Neural crest cell (in vitro differentiated cells): Measurements from ENCODE around the gene SRD5A3. TPM values are rescaled to one million over a fixed set of nuclear protein-coding genes. Genes with fewer than 3 reads are reported as not detected.

Experiments used
- DNase-seq: peaks from one replicate; pipeline ENCODE4 v3.0.0; 2021; ENCODE audit warnings: low read depth, mixed read lengths, low spot score
- H3K27ac Mint-ChIP-seq: one replicate; pipeline ENCODE4 v1.8.0; 2021; ENCODE audit warnings: mild to moderate bottlenecking, mixed read lengths; ENCODE audit not compliant: unreplicated experiment
- H3K27me3 Mint-ChIP-seq: 2 replicates; pipeline ENCODE4 v1.8.0; 2021; ENCODE audit warnings: low read depth, mild to moderate bottlenecking, mixed read lengths
- H3K36me3 Mint-ChIP-seq: 2 replicates; pipeline ENCODE4 v1.8.0; 2021; ENCODE audit warnings: low read depth, mild to moderate bottlenecking, mixed read lengths
- H3K4me1 Mint-ChIP-seq: 2 replicates; pipeline ENCODE4 v1.8.0; 2021; ENCODE audit warnings: mixed read lengths
- H3K4me3 Mint-ChIP-seq: one replicate; pipeline ENCODE4 v1.8.0; 2021; ENCODE audit warnings: mild to moderate bottlenecking, mixed read lengths
- H3K9me3 Mint-ChIP-seq: 2 replicates; pipeline ENCODE4 v1.8.0; 2021; ENCODE audit warnings: mixed read lengths
- CTCF ChIP-seq: fragments of 200-600 bp; sonication (generic); conservative IDR thresholded peaks from 2 replicates; pipeline ENCODE4 v1.5.0; 2021; ENCODE audit warnings: antibody characterized with exemption, mild to moderate bottlenecking
- total RNA-seq: library from RNA; stranded (reverse); gene quantifications from 2 replicates; pipeline ENCODE4 v1.2.1, GENCODE V29; 2021

Gene SRD5A3
- total RNA-seq, 1 donor from 2014 or later, result 20.3 TPM

GRCh38 chr4:55369968-55370367 is 23.9 kb downstream of the SRD5A3 start:
- DNase-seq, result no peak
- H3K36me3 Mint-ChIP-seq, result peaks cover 7% of the 10 kb centered on the region
- peaks cover 17% of the 10 kb centered on the region for H3K4me1 Mint-ChIP-seq
- TF ChIP-seq CTCF, result no peak
- H3K27me3 Mint-ChIP-seq, result no peaks in the 10 kb centered on the region
- H3K4me3 Mint-ChIP-seq, result no peak overlapping the region
- no peak overlapping the region for H3K27ac Mint-ChIP-seq
- no peaks in the 10 kb centered on the region for H3K9me3 Mint-ChIP-seq

GRCh38 chr4:55372259-55372658 is 26.2 kb downstream of the SRD5A3 start:
- H3K27me3 Mint-ChIP-seq, result no peaks in the 10 kb centered on the region
- H3K4me1 Mint-ChIP-seq, result peaks cover 1% of the 10 kb centered on the region
- no peak overlapping the region for H3K4me3 Mint-ChIP-seq
- TF ChIP-seq CTCF, result no peak
- peaks cover 7% of the 10 kb centered on the region for H3K36me3 Mint-ChIP-seq
- H3K9me3 Mint-ChIP-seq, result no peaks in the 10 kb centered on the region
- DNase-seq, result no peak
- H3K27ac Mint-ChIP-seq, result no peak overlapping the region

DNA sequence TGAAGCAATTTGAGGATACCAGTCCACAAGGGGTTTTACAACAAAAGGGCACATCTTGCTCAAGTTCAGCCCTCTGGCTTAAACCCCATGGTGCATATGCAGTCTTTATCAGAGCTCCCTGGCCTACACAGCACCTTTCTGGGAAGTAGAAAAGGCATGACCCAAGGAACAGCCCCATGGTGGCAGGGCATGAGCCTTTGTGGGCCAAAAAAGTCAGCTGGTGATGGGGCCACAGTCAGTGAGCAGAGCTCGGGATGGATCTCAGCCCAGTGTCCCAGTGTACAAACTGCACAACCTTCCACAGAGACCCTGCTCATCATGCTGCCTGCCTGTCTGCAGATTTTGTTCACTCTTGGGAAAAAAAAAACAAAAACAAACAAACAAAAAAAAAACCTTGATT is 27.4 kb downstream of the SRD5A3 start:
- no peak overlapping the region for H3K4me3 Mint-ChIP-seq
- no peak for DNase-seq
- no peaks in the 10 kb centered on the region for H3K27me3 Mint-ChIP-seq
- H3K36me3 Mint-ChIP-seq, result peaks cover 6% of the 10 kb centered on the region
- H3K9me3 Mint-ChIP-seq, result no peaks in the 10 kb centered on the region
- H3K27ac Mint-ChIP-seq, result peak overlapping the region; percentile 38
- no peak for TF ChIP-seq CTCF
- no peaks in the 10 kb centered on the region for H3K4me1 Mint-ChIP-seq

- Mint-ChIP-seq H3K27ac (no peak overlapping the region), H3K36me3 (peaks cover 2% of the 10 kb centered on the region), H3K9me3 (no peaks in the 10 kb centered on the region), H3K4me3 (no peak overlapping the region), H3K4me1 (no peaks in the 10 kb centered on the region), H3K27me3 (no peaks in the 10 kb centered on the region)
- no peak for DNase-seq
- TF ChIP-seq CTCF, result no peak
Measured at GRCh38 chr4:55376698-55377097, 30.7 kb downstream of the SRD5A3 start.

DNA sequence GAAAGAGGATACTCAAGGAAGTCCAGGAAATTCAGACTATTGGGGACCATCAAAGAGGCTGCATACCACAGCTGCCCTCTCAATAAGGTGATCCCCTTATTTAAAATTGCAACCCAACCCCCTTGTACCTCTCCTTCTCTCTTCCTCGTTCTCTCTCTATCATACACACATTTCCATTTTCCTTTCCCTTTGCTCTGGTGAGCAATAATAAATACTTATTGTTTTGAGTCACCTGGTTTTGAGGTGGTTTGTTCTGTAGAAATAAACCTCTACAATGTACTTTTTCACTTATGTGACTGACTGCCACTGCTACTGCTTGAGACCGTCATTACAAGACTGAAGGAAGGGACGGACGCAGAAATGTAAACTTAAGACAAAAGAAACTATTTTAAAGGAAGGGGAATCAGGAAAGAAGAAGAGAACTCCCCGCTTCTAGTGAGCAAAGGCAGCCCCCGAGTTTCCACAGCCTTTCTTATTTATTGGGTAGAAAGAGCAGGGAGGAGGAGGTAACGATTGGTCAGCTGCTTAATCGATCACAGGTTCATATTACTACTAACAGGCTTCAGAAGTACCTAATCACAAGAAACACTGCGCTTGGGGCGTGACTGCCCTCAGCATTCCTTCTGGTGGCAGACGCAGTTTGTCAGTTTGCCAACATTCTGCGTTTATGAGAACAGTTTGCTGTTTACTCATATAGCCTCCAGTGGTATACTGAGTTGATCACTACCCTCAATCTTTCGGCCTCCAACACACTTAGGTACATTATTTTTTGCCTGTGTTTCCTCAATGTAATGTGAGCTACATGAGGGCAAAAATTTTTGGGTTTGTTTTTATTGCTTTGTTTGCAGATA is 32.8 kb downstream of the SRD5A3 start:
- H3K4me3 Mint-ChIP-seq, result no peak overlapping the region
- H3K4me1 Mint-ChIP-seq, result no peaks in the 10 kb centered on the region
- DNase-seq, result no peak
- no peaks in the 10 kb centered on the region for H3K9me3 Mint-ChIP-seq
- no peak for TF ChIP-seq CTCF
- H3K36me3 Mint-ChIP-seq, result peaks cover 2% of the 10 kb centered on the region
- no peaks in the 10 kb centered on the region for H3K27me3 Mint-ChIP-seq
- no peak overlapping the region for H3K27ac Mint-ChIP-seq
